ENCODE data around the gene CPEB4. TPM values are rescaled to one million over a fixed set of nuclear protein-coding genes. Genes with fewer than 3 reads are reported as not detected.

The CPEB4 gene
- total RNA-seq, 1 experiment from 2014 or later = 8.7 TPM

GRCh38 chr5:173857234-173857633 lies 30.9 kb upstream of the CPEB4 start:
- no peaks in the 10 kb centered on the region for H3K4me1 ChIP-seq (ENCODE audit: insufficient read depth, low read length)
- no peaks in the 10 kb centered on the region for H3K79me2 ChIP-seq (ENCODE audit: insufficient read depth, low read length)
- no peak overlapping the region for H4K91ac ChIP-seq (ENCODE audit: insufficient read length, low read depth, low read length)
- no CpG with 5 or more reads among the region's 3 CpGs for WGBS (ENCODE audit: extremely low coverage, insufficient read length, low lambda C conversion rate)
- H3K36me3 Mint-ChIP-seq (ENCODE audit: insufficient read depth in 1 of 3, low read depth in 3 of 3) = no peaks in the 10 kb centered on the region
- no peaks in the 10 kb centered on the region for H3K9me3 ChIP-seq (ENCODE audit: control insufficient read depth, low read depth, low read length)
- H3K79me1 ChIP-seq (ENCODE audit: insufficient read depth, low read depth, low read length, poor library complexity, severe bottlenecking) = no peaks in the 10 kb centered on the region
- H2BK12ac ChIP-seq (ENCODE audit: insufficient read length, low read depth, low read length) = no peak overlapping the region
- TF ChIP-seq CTCF (conservative IDR thresholded peaks at IDR 0.05) = no peak
- no peak for DNase-seq
- no peak overlapping the region for H3K4me3 Mint-ChIP-seq
- H3K23me2 ChIP-seq (ENCODE audit: insufficient read length, low read depth, low read length, poor library complexity, severe bottlenecking) = no peaks in the 10 kb centered on the region
- H2AFZ ChIP-seq (ENCODE audit: low read length) = no peak overlapping the region
- H2AK5ac ChIP-seq (ENCODE audit: insufficient read length, low read length) = no peak overlapping the region
- H3K14ac ChIP-seq (ENCODE audit: insufficient read depth, low read length) = no peak overlapping the region; the same call in 1 of the 2 replicates
- no peaks in the 10 kb centered on the region for H3K27me3 ChIP-seq (ENCODE audit: insufficient read depth, low read length)
- no peak overlapping the region for H3K23ac ChIP-seq (ENCODE audit: insufficient read length, low read depth, low read length)
- no peak overlapping the region for H3K4me2 ChIP-seq (ENCODE audit: insufficient read depth, insufficient read length, low read length)
- H2BK15ac ChIP-seq (ENCODE audit: low read depth, low read length) = no peak overlapping the region
- no peak overlapping the region for H4K8ac ChIP-seq (replicated peaks; ENCODE audit: insufficient read length, low read depth, low read length)
- H2BK120ac ChIP-seq (ENCODE audit: low read depth, low read length, poor library complexity, severe bottlenecking) = no peak overlapping the region
- no peaks in the 10 kb centered on the region for H3K9me3 Mint-ChIP-seq
- H3K4me1 Mint-ChIP-seq = peaks cover 11 to 13% of the 10 kb centered on the region in 2 experiments
- peak overlapping the region; percentile 20 for H3K18ac ChIP-seq (ENCODE audit: insufficient read length, low read depth, low read length)
- H3K9ac ChIP-seq (ENCODE audit: extremely low read depth, insufficient read length, low read length) = no peak overlapping the region
- no peak overlapping the region for H2BK20ac ChIP-seq (ENCODE audit: low read depth, low read length, poor library complexity, severe bottlenecking)
- H2BK5ac ChIP-seq (ENCODE audit: insufficient read length, low read length) = no peak overlapping the region
- H3K56ac ChIP-seq (ENCODE audit: insufficient read length, low read depth, low read length) = no peak overlapping the region
- no peak overlapping the region for H3K27ac ChIP-seq (ENCODE audit: insufficient read length, low read depth, low read length)
- peaks cover 3% of the 10 kb centered on the region for H3K27me3 Mint-ChIP-seq (ENCODE audit: low read depth)
- no peak overlapping the region for H3K4ac ChIP-seq (ENCODE audit: low read depth, low read length)
- no peak overlapping the region for H3K27ac Mint-ChIP-seq
- H4K20me1 ChIP-seq (ENCODE audit: control insufficient read depth, insufficient read depth, insufficient read length) = no peaks in the 10 kb centered on the region
- no peak overlapping the region for H3T11ph ChIP-seq (ENCODE audit: low read length)
- H4K5ac ChIP-seq (ENCODE audit: insufficient read length, low read depth, low read length) = no peak overlapping the region

All from H9 (cell line).